Astrocyte (in vitro differentiated cells and primary cell): ENCODE results near the gene ALX4.

ENCODE experiments used
- CTCF ChIP-seq: IDR thresholded peaks from 2 replicates; pipeline ENCODE4 v1.5.1; 2011; ENCODE audit warnings: low read depth, mild to moderate bottlenecking, inconsistent platforms, low read length, moderate library complexity; ENCODE audit not compliant: insufficient read depth
- EZH2 ChIP-seq: IDR thresholded peaks from 2 replicates; pipeline ENCODE4 v1.6.1; 2012; ENCODE audit warnings: mild to moderate bottlenecking, low read length, inconsistent platforms; ENCODE audit not compliant: insufficient read depth

DNA sequence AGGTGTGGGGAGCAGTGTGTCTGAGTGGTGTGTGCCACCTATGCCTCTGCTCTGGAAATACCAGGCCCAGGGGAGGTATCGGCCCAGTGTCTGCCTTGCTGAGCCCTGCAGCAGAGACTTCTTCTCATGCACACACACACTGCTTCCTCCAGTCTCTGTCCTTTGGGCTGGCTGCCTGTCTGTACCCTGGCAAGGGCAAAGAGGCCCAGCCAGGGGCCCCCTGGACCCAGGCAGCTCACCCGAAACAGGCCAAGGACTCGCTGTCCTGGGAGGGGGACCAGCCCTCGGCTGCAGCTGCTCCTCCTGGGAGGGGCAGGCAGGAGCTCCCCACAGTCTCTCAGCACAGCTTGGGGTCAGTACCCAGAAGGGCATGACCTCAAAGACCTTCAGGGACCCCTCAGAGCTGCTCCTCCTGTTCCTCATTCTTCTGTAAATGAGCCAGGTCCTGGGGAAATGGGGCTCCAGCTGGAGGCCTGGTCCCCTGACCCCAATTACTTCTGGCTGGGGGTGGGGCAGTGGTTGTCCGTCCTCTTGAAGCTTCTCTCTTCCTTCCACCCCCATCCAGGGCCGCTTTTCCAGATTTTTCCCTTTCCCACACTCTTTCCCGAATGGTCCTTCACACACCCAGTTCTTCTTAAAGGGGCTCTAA is 24.5 kb upstream of the ALX4 start:
- TF ChIP-seq EZH2, result no peak
- no peak for TF ChIP-seq CTCF
